H1 (cell line): ENCODE results near the gene PRKAR1B.

Experiments
- FOSL1 ChIP-seq: IDR thresholded peaks from 2 replicates; pipeline ENCODE4 v1.6.1; 2011; ENCODE audit warnings: mild to moderate bottlenecking, low read depth, low read length, moderate library complexity; ENCODE audit not compliant: insufficient read depth
- MAFK ChIP-seq: IDR thresholded peaks from 2 replicates; pipeline ENCODE4 v1.6.1; 2012; ENCODE audit warnings: low read depth, mild to moderate bottlenecking, improper control_type of control experiment, low read length

- TF ChIP-seq FOSL1 (no peak), MAFK (no peak)
These were observed 194.5 kb downstream of the PRKAR1B start for GRCh38 chr7:532379-533143.
